OCI-LY1 (cell line): ENCODE measurements around the gene HNMT.

Experiments
- H2AFZ ChIP-seq: fragments of 200-600 bp; sonication (generic), shearing (Covaris generic); 2 replicates; pipeline ENCODE4 v1.6.0; 2014; ENCODE audit warnings: antibody characterized with exemption, mild to moderate bottlenecking, low read length
- H3F3A ChIP-seq: fragments of 200-600 bp; sonication (generic), shearing (Covaris generic); 2 replicates; pipeline ENCODE4 v1.6.0; 2014; ENCODE audit warnings: mild to moderate bottlenecking, antibody characterized with exemption, low read length, moderate library complexity; ENCODE audit not compliant: insufficient read depth
- H3K27ac ChIP-seq: fragments of 200-600 bp; sonication (generic); 2 replicates; pipeline ENCODE4 v1.5.1; 2014; ENCODE audit warnings: low read length, mixed run types, mild to moderate bottlenecking, low read depth; ENCODE audit not compliant: poor library complexity, severe bottlenecking
- H3K27me3 ChIP-seq: fragments of 200-600 bp; sonication (generic); 2 replicates; pipeline ENCODE4 v1.6.0; 2014; ENCODE audit warnings: antibody characterized with exemption, mild to moderate bottlenecking, low read length, moderate library complexity; ENCODE audit not compliant: insufficient read depth
- H3K36me3 ChIP-seq: fragments of 200-600 bp; sonication (generic); 2 replicates; pipeline ENCODE4 v1.6.1; 2014; ENCODE audit warnings: mild to moderate bottlenecking, antibody characterized with exemption, low read length, moderate library complexity, mixed read lengths; ENCODE audit not compliant: insufficient read depth
- H3K4me1 ChIP-seq: fragments of 200-600 bp; sonication (generic); 2 replicates; pipeline ENCODE4 v1.5.1; 2014; ENCODE audit warnings: mild to moderate bottlenecking, low read length, moderate library complexity; ENCODE audit not compliant: insufficient read depth, severe bottlenecking
- H3K4me2 ChIP-seq: fragments of 200-600 bp; sonication (generic), shearing (Covaris generic); 2 replicates; pipeline ENCODE4 v1.6.1; 2014; ENCODE audit warnings: low read length
- H3K4me3 ChIP-seq: fragments of 200-600 bp; sonication (generic); 2 replicates; pipeline ENCODE4 v1.5.1; 2014; ENCODE audit warnings: low read length, low read depth, mild to moderate bottlenecking, mixed read lengths; ENCODE audit not compliant: poor library complexity, severe bottlenecking
- H3K79me2 ChIP-seq: fragments of 200-600 bp; shearing (Covaris generic); 2 replicates; pipeline ENCODE4 v1.6.1; 2016; ENCODE audit warnings: mixed run types, low read length, mixed read lengths; ENCODE audit not compliant: insufficient read depth
- H3K9ac ChIP-seq: fragments of 200-600 bp; sonication (generic), shearing (Covaris generic); 2 replicates; pipeline ENCODE4 v1.6.1; 2014; ENCODE audit warnings: mild to moderate bottlenecking, low read length, mixed read lengths
- H3K9me2 ChIP-seq: fragments of 200-600 bp; sonication (generic), shearing (Covaris generic); 2 replicates; pipeline ENCODE4 v1.6.1; 2014; ENCODE audit warnings: low read depth, mild to moderate bottlenecking, low read length, mixed read lengths
- H3K9me3 ChIP-seq: fragments of 200-600 bp; shearing (Covaris generic); 2 replicates; pipeline ENCODE4 v1.6.1; 2014; ENCODE audit warnings: low read length, mixed read lengths
- H4K20me1 ChIP-seq: fragments of 200-600 bp; sonication (generic), shearing (Covaris generic); 2 replicates; pipeline ENCODE4 v1.6.0; 2016; ENCODE audit warnings: mild to moderate bottlenecking, low read length; ENCODE audit not compliant: insufficient read depth
- EZH2 ChIP-seq: fragments of 200-600 bp; sonication (generic), shearing (Covaris generic); IDR thresholded peaks from 2 replicates; pipeline ENCODE4 v1.8.0; 2017; ENCODE audit warnings: borderline replicate concordance, mixed run types, mild to moderate bottlenecking, antibody characterized with exemption, low read length, moderate library complexity, mixed read lengths
- TF ChIP-seq, protein P1 (sequence below): fragments of 200-600 bp; sonication (generic), shearing (Covaris generic); IDR thresholded peaks from 2 replicates; pipeline ENCODE4 v1.5.1; 2017; ENCODE audit warnings: mild to moderate bottlenecking, antibody characterized with exemption, low read length, moderate library complexity, mixed read lengths

HNMT gene

DNA sequence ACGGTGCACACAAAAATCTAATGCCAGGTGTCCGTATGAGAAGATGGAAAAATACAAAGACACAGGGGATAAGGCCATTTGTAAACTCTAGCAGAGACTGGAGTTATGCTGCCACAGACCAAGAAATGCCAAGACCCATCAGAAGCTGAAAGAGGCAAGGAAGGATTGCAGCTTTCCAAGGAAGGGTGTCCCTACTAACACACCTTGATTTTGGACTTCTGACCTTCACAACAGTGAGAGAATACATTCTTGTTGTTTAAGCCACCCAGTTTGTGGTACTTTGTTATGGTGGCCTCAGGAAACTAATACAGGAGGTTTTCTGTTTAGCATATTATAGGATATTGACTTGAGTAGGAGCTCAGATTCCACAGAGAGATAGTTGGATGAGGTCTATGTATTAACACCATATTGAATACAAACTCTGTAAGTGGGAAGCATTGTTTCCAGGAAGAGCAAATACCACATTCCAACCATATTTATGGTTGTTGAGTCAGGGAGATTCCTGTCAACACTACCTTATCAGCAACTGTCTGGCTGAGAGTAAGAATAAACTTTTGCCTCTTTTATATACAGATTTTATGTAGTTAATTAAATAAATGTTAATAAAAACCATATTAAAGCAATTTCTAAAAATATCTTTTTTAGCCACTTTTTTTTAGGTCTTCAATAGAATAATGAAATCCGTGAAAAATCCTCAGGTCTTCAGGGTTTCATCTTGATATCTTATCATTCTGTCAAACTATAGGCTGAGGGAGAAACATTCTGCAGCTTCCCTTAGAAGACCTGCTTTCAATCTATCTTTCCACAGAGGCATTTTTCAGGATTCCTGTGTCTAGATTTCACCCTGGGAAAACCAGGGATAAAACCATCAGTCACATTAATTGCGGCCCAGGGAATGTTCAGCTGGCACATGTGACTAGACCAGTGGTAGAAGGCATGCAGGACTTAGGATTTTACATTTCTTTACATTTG is 35.4 kb upstream of the HNMT start:
- Histone ChIP-seq H3K79me2 (no peaks in the 10 kb centered on the region), H3K9me2 (no peaks in the 10 kb centered on the region), H3F3A (no peaks in the 10 kb centered on the region), H3K27ac (no peak overlapping the region), H3K9ac (no peak overlapping the region), H3K4me3 (no peak overlapping the region), H3K27me3 (no peaks in the 10 kb centered on the region), H2AFZ (no peak overlapping the region), H3K36me3 (no peaks in the 10 kb centered on the region), H3K4me1 (no peaks in the 10 kb centered on the region), H4K20me1 (no peaks in the 10 kb centered on the region), H3K4me2 (no peak overlapping the region), H3K9me3 (no peaks in the 10 kb centered on the region)
- TF ChIP-seq, protein P1, sequence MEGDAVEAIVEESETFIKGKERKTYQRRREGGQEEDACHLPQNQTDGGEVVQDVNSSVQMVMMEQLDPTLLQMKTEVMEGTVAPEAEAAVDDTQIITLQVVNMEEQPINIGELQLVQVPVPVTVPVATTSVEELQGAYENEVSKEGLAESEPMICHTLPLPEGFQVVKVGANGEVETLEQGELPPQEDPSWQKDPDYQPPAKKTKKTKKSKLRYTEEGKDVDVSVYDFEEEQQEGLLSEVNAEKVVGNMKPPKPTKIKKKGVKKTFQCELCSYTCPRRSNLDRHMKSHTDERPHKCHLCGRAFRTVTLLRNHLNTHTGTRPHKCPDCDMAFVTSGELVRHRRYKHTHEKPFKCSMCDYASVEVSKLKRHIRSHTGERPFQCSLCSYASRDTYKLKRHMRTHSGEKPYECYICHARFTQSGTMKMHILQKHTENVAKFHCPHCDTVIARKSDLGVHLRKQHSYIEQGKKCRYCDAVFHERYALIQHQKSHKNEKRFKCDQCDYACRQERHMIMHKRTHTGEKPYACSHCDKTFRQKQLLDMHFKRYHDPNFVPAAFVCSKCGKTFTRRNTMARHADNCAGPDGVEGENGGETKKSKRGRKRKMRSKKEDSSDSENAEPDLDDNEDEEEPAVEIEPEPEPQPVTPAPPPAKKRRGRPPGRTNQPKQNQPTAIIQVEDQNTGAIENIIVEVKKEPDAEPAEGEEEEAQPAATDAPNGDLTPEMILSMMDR: no peak
- TF ChIP-seq EZH2: no peak

DNA sequence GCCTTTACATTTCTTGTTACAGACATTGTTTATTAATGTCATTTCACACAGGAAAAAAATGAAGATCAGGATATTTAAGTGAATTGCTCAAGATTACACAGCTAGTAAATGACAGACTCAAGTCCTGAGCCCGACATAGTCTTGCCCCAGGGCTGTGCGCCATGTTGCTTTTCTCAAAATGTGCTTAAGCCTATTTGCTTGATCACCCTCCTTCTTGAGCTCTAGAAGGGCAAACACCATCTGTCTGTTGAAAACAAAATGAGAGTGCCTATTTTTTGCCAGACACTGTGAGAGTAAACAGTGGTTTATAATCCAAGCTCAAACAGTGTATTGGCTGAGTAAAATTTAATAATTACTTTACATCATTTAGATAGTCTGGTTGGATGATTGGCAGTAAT is 34.8 kb upstream of the HNMT start:
- Histone ChIP-seq H3K27me3 (no peaks in the 10 kb centered on the region), H3K4me3 (no peak overlapping the region), H3K79me2 (no peaks in the 10 kb centered on the region), H3K27ac (no peak overlapping the region), H3K36me3 (no peaks in the 10 kb centered on the region), H3F3A (no peaks in the 10 kb centered on the region), H3K4me2 (no peak overlapping the region), H3K9me2 (no peaks in the 10 kb centered on the region), H4K20me1 (no peaks in the 10 kb centered on the region), H3K9ac (no peak overlapping the region), H3K4me1 (no peaks in the 10 kb centered on the region), H3K9me3 (no peaks in the 10 kb centered on the region), H2AFZ (no peak overlapping the region)
- TF ChIP-seq, protein P1: no peak
- TF ChIP-seq EZH2: no peak

DNA sequence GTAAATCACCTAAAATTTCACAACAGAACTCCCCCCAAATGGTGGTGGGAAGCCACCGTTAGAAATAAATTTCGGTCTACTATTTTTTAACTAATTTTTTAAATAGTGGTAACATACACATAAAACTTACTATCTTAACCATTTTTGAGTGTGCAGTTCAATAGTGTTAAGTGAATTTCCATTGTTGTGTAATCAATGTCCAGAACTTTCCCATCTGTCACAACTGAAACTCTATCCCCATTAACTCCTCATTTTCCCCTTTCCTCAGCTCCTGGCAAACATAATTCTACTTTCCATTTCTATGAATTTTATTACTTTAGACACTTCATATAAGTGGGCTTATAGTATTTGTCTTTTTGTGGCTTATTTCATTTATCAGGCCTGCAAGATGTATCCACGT is 34.1 kb upstream of the HNMT start:
- no peak overlapping the region for H3K4me2 ChIP-seq
- no peak for TF ChIP-seq EZH2
- TF ChIP-seq, protein P1: no peak
- H3K4me3 ChIP-seq: no peak overlapping the region
- H3K79me2 ChIP-seq: no peaks in the 10 kb centered on the region
- no peaks in the 10 kb centered on the region for H3K9me2 ChIP-seq
- no peaks in the 10 kb centered on the region for H4K20me1 ChIP-seq
- no peaks in the 10 kb centered on the region for H3K4me1 ChIP-seq
- no peaks in the 10 kb centered on the region for H3K36me3 ChIP-seq
- no peaks in the 10 kb centered on the region for H3F3A ChIP-seq
- H3K27me3 ChIP-seq: no peaks in the 10 kb centered on the region
- no peaks in the 10 kb centered on the region for H3K9me3 ChIP-seq
- H2AFZ ChIP-seq: no peak overlapping the region
- no peak overlapping the region for H3K9ac ChIP-seq
- H3K27ac ChIP-seq: no peak overlapping the region
